Endothelial cell of umbilical vein (primary cell): ENCODE data around the gene ANKS6. TPM values are rescaled to one million over a fixed set of nuclear protein-coding genes. Genes with fewer than 3 reads are reported as not detected.

ENCODE experiments used
- BruUV-seq: library from RNA; stranded (reverse); fragments of 400-500 nt; replicated peaks from 2 replicates; lab custom pipeline; 2021; lab: Mats Ljungman, UMichigan
- CTCF ChIA-PET: fragments of 300-600, 350-600 bp; sonication (Branson Sonifier 250); formaldehyde crosslinking; loops from one replicate; lab custom pipeline; 2021; ENCODE audit warnings: antibody characterized with exemption, inconsistent platforms; lab: Charles Lee
- POLR2A ChIA-PET: fragments of 300-600, 350-600 bp; sonication (Branson Sonifier 250); formaldehyde crosslinking; loops from one replicate; lab custom pipeline; 2021; ENCODE audit warnings: antibody characterized with exemption, inconsistent platforms; lab: Charles Lee
- DNase-seq: peaks from one replicate; pipeline ENCODE4 v3.0.0-alpha.2; 2011; ENCODE audit warnings: low read depth, low spot score
- FAIRE-seq: peaks from 2 replicates; lab custom pipeline; 2011; peaks lifted over from hg19 to GRCh38; lab: Jason Lieb, UNC
- H2AFZ ChIP-seq: 2 replicates; pipeline ENCODE4 v1.6.0; 2012; ENCODE audit warnings: low read depth, low read length, control low read depth, inconsistent platforms
- H3K27ac ChIP-seq: 2 replicates; pipeline ENCODE4 v1.5.1; 2011; ENCODE audit warnings: low read depth, mild to moderate bottlenecking, control low read depth, low read length, moderate library complexity; ENCODE audit not compliant: insufficient read depth
- H3K27me3 ChIP-seq, 2 experiments: 2 replicates each; pipeline versions ENCODE4 v1.6.0 to v1.6.1; 2011; ENCODE audit warnings: low read length in 2 of 2, mixed read lengths in 1 of 2; ENCODE audit not compliant: control insufficient read depth in 2 of 2, insufficient read depth in 2 of 2
- H3K36me3 ChIP-seq, 2 experiments: 2 replicates in 1 of 2; 3 replicates in 1 of 2; pipeline ENCODE4 v1.5.1; 2011; ENCODE audit warnings: low read length in 2 of 2, mild to moderate bottlenecking in 1 of 2, moderate library complexity in 1 of 2; ENCODE audit not compliant: control insufficient read depth in 2 of 2, insufficient read depth in 2 of 2; ENCODE audit errors: extremely low read depth in 1 of 2
- H3K4me1 ChIP-seq: 3 replicates; pipeline ENCODE4 v1.5.1; 2011; ENCODE audit warnings: mild to moderate bottlenecking, low read length; ENCODE audit not compliant: control insufficient read depth, insufficient read depth; ENCODE audit errors: extremely low read depth
- H3K4me2 ChIP-seq: 2 replicates; pipeline ENCODE4 v1.6.1; 2011; ENCODE audit warnings: low read length, control low read depth, mixed read lengths; ENCODE audit not compliant: insufficient read depth
- H3K4me3 ChIP-seq, 3 experiments: fragments of 200-600 bp in 1 of 3; sonication (generic), shearing (Covaris generic) in 1 of 3; replicated peaks in 1 of 3; 2 replicates each; pipeline ENCODE4 v1.5.1; 2011 to 2016; ENCODE audit warnings: control low read depth in 3 of 3, low read length in 3 of 3, mild to moderate bottlenecking in 2 of 3, inconsistent platforms in 1 of 3, low read depth in 1 of 3, moderate library complexity in 1 of 3; ENCODE audit not compliant: insufficient read depth in 1 of 3
- H3K79me2 ChIP-seq: 2 replicates; pipeline ENCODE4 v1.6.0; 2012; ENCODE audit warnings: low read length, inconsistent platforms; ENCODE audit not compliant: control insufficient read depth, insufficient read depth
- H3K9ac ChIP-seq: replicated peaks from 2 replicates; pipeline ENCODE3; 2011; ENCODE audit warnings: low read length, control low read depth; ENCODE audit not compliant: insufficient read depth; ENCODE audit errors: extremely low read depth
- H3K9me1 ChIP-seq: replicated peaks from 3 replicates; pipeline ENCODE4 v1.6.0; 2011; ENCODE audit warnings: mild to moderate bottlenecking, low read length; ENCODE audit not compliant: control insufficient read depth, insufficient read depth; ENCODE audit errors: extremely low read depth
- H3K9me3 ChIP-seq: replicated peaks from 2 replicates; pipeline ENCODE4 v1.5.1; 2012; ENCODE audit warnings: low read length, inconsistent platforms; ENCODE audit not compliant: control insufficient read depth, insufficient read depth
- H4K20me1 ChIP-seq: replicated peaks from 2 replicates; pipeline ENCODE3; 2011; ENCODE audit warnings: mild to moderate bottlenecking, low read length; ENCODE audit not compliant: control insufficient read depth, insufficient read depth; ENCODE audit errors: extremely low read depth
- EZH2 ChIP-seq: IDR thresholded peaks from 2 replicates; pipeline ENCODE4 v1.6.1; 2012; ENCODE audit warnings: borderline replicate concordance, low read depth, mild to moderate bottlenecking, moderate library complexity, low read length, inconsistent platforms; ENCODE audit not compliant: severe bottlenecking
- FOS ChIP-seq: IDR thresholded peaks from 2 replicates; pipeline ENCODE4 v1.6.1; 2011; ENCODE audit warnings: mild to moderate bottlenecking, low read length, moderate library complexity, borderline replicate concordance; ENCODE audit not compliant: insufficient read depth
- GATA2 ChIP-seq: IDR thresholded peaks from 2 replicates; pipeline ENCODE4 v1.7.0; 2011; ENCODE audit warnings: low read depth, mild to moderate bottlenecking, moderate library complexity, mixed read lengths, low read length; ENCODE audit not compliant: insufficient read length, insufficient read depth
- JUN ChIP-seq: IDR thresholded peaks from 2 replicates; pipeline ENCODE4 v1.6.1; 2011; ENCODE audit warnings: borderline replicate concordance, low read depth; ENCODE audit not compliant: insufficient read length, insufficient read depth
- MYC ChIP-seq: IDR thresholded peaks from one replicate; pipeline ENCODE4 v1.6.1; 2011; ENCODE audit warnings: mild to moderate bottlenecking, low read depth, low read length
- POLR2A ChIP-seq: IDR thresholded peaks from 2 replicates; pipeline ENCODE4 v1.6.1; 2012; ENCODE audit warnings: low read depth, mild to moderate bottlenecking, control low read depth, low read length
- POLR2AphosphoS5 ChIP-seq: IDR thresholded peaks from 2 replicates; pipeline ENCODE4 v1.6.1; 2012; ENCODE audit warnings: low read depth, mild to moderate bottlenecking, control low read depth, low read length, moderate library complexity; ENCODE audit not compliant: insufficient read depth
- dilution Hi-C: fragments of 300-500 bp; cut with MboI; formaldehyde crosslinking; loops from one replicate; pipeline ENCODE4 v1.15.0; 2019; ENCODE audit warnings: low sequenced_read_pairs; ENCODE audit not compliant: extremely low pct_ligation_motif_present
- intact Hi-C: fragments of 100-400 bp; cut with micrococcal nuclease; formaldehyde crosslinking; loops from one replicate; pipeline ENCODE4 v1.10.0; 2022
- polyA plus RNA-seq, 4 experiments: library from polyadenylated mRNA; depleted of rRNA in 3 of 4; stranded (reverse) in 3 of 4; unstranded in 1 of 4; fragments of >200 nt; gene quantifications; 2 replicates each; pipeline versions ENCODE4 v1.2.1 to v1.2.3, GENCODE V29; 2011 to 2012; ENCODE audit warnings: missing spikeins in 1 of 4
- total RNA-seq: library from RNA; stranded (reverse); gene quantifications from 2 replicates; pipeline ENCODE4 v1.2.3, GENCODE V29; 2021
- TF ChIP-seq, protein P1 (sequence below): IDR thresholded peaks from 2 replicates; pipeline ENCODE4 v1.6.1; 2011; ENCODE audit not compliant: insufficient read depth, insufficient read length
- TF ChIP-seq, protein P2 (sequence below), 2 donors: IDR thresholded peaks; 1 replicate in 1 of 2; 2 replicates in 1 of 2; pipeline ENCODE4 v1.5.1; 2011; ENCODE audit warnings: low read length in 2 of 2, mild to moderate bottlenecking in 2 of 2, moderate library complexity in 2 of 2, control low read depth in 1 of 2, inconsistent platforms in 1 of 2, low read depth in 1 of 2; ENCODE audit not compliant: insufficient read depth in 1 of 2; ENCODE audit errors: extremely low read depth in 1 of 2

The ANKS6 gene
- total and polyA plus RNA-seq, 2 donors (not counting 3 experiments of a cell fraction or from before 2014, with no cell fraction given): 15.5 to 18.6 TPM

DNA sequence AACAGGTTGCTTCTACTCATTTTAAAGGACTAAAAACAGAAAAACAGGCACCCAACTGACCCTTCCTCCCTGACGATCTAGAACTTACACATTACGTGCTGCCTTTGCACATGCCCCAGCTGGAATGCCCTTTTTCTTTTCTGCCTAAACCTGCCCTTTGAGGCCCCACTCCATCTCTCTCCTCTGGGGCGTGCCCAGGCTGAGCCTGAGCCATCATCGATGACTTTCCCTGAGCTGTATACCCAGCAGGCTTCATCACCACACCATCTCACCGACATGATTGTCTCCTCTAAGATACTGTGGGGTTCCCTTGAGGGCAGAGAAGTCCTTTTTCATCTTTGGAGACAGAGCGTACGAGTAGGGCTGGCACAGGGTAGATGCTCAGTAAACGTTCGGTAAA lies 63.6 kb downstream of the ANKS6 start:
- no peak overlapping the region for H2AFZ ChIP-seq
- no peak overlapping the region for H3K4me3 ChIP-seq
- BruUV-seq: no TSS peak
- H3K79me2 ChIP-seq: no peaks in the 10 kb centered on the region
- intact Hi-C loops: no loop called here
- no peak overlapping the region for H3K27ac ChIP-seq
- dilution Hi-C loops: no loop called here
- CTCF ChIA-PET: no interaction called here
- H3K9me3 ChIP-seq: no peaks in the 10 kb centered on the region
- no peak for FAIRE-seq
- H3K9ac ChIP-seq: no peak overlapping the region
- no peaks in the 10 kb centered on the region for H3K9me1 ChIP-seq
- POLR2A ChIA-PET: no interaction called here
- TF ChIP-seq, protein P1, sequence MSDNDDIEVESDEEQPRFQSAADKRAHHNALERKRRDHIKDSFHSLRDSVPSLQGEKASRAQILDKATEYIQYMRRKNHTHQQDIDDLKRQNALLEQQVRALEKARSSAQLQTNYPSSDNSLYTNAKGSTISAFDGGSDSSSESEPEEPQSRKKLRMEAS: no peak
- TF ChIP-seq, protein P2, sequence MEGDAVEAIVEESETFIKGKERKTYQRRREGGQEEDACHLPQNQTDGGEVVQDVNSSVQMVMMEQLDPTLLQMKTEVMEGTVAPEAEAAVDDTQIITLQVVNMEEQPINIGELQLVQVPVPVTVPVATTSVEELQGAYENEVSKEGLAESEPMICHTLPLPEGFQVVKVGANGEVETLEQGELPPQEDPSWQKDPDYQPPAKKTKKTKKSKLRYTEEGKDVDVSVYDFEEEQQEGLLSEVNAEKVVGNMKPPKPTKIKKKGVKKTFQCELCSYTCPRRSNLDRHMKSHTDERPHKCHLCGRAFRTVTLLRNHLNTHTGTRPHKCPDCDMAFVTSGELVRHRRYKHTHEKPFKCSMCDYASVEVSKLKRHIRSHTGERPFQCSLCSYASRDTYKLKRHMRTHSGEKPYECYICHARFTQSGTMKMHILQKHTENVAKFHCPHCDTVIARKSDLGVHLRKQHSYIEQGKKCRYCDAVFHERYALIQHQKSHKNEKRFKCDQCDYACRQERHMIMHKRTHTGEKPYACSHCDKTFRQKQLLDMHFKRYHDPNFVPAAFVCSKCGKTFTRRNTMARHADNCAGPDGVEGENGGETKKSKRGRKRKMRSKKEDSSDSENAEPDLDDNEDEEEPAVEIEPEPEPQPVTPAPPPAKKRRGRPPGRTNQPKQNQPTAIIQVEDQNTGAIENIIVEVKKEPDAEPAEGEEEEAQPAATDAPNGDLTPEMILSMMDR (IDR thresholded peaks at IDR 0.05; ENCODE audit: extremely low read depth in 1 of 2, insufficient read depth in 1 of 2, low read depth in 1 of 2, low read length in 2 of 2): no peak
- no peak for TF ChIP-seq GATA2
- TF ChIP-seq EZH2: no peak
- TF ChIP-seq FOS: no peak
- TF ChIP-seq JUN: no peak
- no peak for TF ChIP-seq MYC
- TF ChIP-seq POLR2A: no peak
- no peak for TF ChIP-seq POLR2AphosphoS5
- H3K4me2 ChIP-seq: no peak overlapping the region
- DNase-seq: no peak
- no peaks in the 10 kb centered on the region for H3K27me3 ChIP-seq
- H3K36me3 ChIP-seq: peaks cover 0 to 4% of the 10 kb centered on the region in 2 experiments
- no peaks in the 10 kb centered on the region for H3K4me1 ChIP-seq
- H4K20me1 ChIP-seq: no peaks in the 10 kb centered on the region
